HFF-Myc (cell line): ENCODE results near the gene CSMD2.
"Not testable (repeated sequence)": the region's sequence is repeated elsewhere in the genome, so short reads cannot be mapped to it uniquely, and the experiment has no call there.

ENCODE experiments used
- DNase-seq: peaks from one replicate; pipeline ENCODE4 v3.0.0-alpha.2; 2011; ENCODE audit warnings: low read depth; ENCODE audit errors: extremely low read depth
- H3K4me3 ChIP-seq: replicated peaks from 2 replicates; pipeline ENCODE4 v1.5.1; 2011; ENCODE audit warnings: low read depth, mild to moderate bottlenecking, control low read depth, low read length
- TF ChIP-seq, protein P1 (sequence below): IDR thresholded peaks from 2 replicates; pipeline ENCODE4 v1.5.1; 2012; ENCODE audit warnings: mild to moderate bottlenecking, low read depth, low read length, control low read depth; ENCODE audit errors: missing control alignments

CSMD2 gene

DNA sequence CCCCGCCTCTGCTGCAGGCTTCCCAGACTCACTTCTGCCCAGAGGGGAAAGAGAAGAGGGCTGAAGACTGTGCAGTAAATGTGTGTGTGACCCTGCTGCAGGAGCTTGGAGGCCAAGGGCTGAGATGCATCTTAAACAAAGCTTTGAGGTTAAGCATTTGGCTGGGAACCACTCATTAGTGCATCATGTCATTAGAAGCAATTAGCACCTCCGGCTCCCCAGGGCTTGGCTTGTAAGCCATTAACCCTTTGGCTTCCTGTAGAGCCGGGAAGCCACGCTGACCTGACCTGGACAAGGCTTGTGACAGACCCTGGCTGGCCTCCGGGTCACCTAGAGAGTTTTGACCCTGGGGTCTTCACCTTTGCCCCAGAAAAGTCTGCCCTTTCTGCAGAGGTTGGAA, 77.0 kb downstream of the CSMD2 start:
- H3K4me3 ChIP-seq, result no peak overlapping the region
- TF ChIP-seq, protein P1, sequence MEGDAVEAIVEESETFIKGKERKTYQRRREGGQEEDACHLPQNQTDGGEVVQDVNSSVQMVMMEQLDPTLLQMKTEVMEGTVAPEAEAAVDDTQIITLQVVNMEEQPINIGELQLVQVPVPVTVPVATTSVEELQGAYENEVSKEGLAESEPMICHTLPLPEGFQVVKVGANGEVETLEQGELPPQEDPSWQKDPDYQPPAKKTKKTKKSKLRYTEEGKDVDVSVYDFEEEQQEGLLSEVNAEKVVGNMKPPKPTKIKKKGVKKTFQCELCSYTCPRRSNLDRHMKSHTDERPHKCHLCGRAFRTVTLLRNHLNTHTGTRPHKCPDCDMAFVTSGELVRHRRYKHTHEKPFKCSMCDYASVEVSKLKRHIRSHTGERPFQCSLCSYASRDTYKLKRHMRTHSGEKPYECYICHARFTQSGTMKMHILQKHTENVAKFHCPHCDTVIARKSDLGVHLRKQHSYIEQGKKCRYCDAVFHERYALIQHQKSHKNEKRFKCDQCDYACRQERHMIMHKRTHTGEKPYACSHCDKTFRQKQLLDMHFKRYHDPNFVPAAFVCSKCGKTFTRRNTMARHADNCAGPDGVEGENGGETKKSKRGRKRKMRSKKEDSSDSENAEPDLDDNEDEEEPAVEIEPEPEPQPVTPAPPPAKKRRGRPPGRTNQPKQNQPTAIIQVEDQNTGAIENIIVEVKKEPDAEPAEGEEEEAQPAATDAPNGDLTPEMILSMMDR, result no peak
- no peak for DNase-seq

DNA sequence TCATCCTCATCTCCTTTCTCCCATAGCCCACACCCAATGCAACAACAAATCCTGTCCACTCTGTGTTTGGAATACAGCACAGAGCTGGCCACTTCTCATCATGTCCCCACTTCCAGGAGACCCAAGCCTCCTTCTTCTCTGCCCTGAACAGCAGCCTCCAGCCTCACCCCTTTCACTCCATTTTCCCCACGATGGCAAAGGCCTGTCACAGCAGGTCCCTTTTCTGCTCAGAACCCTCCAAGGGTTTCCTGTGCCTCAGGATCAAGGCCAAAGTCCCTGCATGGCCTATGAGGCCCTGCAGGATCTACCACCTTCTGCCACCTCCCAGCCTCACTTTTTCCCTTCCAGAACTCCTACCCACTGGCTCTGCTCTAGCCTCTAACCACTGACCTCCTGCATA, 78.5 kb downstream of the CSMD2 start:
- DNase-seq, result no peak
- no peak overlapping the region for H3K4me3 ChIP-seq
- TF ChIP-seq, protein P1, result no peak

DNA sequence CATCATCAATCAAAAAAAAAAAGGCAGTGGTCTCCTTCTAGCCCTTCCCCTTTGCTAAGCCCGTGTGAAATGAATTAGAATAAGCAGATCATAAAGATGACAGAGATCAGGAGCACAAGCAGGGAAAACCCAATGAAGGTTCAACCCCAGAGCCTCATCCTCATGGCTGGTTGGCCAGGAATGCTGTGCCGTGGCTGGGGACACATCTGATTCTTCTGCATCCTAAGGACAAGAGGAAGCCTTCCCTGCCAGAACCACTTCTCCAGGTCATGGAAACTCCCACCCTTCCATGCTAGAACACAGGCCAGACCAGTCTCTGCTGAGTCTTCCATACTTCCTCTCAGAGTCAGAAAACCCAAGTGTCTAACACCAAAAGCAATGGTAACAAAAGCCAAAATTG, 81.1 kb downstream of the CSMD2 start:
- TF ChIP-seq, protein P1, result no peak
- DNase-seq, result no peak
- no peak overlapping the region for H3K4me3 ChIP-seq

DNA sequence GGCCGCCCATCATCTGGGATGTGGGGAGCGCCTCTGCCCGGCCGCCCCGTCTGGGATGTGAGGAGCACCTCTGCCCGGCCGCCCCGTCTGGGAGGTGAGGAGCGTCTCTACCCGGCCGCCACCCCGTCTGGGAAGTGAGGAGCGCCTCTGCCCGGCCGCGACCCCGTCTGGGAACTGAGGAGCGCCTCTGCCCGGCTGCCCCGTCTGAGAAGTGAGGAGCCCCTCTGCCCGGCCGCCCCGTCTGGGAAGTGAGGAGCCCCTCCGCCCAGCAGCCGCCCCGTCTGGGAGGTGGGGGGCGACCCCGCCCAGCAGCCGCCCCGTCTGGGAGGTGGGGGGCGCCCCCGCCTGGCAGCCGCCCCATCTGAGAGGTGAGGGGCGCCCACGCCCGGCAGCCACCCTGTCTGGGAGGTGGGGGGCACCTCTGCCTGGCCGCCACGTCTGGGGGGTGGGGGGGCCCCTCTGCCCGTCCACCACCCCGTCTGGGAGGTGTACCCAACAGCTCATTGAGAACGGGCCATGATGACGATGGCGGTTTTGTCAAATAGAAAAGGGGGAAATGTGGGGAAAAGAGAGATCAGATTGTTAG, 82.9 kb downstream of the CSMD2 start:
- DNase-seq, H3K4me3 ChIP-seq: not testable (repeated sequence)

DNA sequence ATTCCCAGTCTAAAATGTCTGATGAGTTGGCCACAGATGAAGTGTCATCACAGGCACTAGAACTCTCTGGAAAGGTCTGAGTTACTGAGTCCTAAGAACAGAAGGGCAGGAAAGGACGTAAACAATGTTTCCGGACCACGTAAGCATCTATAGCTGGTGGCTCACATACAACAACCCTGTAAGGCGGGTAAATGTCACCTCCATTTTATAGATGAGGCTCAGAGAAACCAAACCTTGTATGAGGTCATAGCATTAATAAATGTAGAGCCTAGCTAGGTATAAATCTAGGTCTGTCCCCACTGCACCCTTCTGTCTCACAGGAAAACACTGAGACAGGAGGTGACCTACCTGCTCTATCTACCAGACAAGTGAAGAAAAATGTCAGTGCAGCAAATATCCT, 86.6 kb downstream of the CSMD2 start:
- TF ChIP-seq, protein P1, result no peak
- DNase-seq, result no peak

DNA sequence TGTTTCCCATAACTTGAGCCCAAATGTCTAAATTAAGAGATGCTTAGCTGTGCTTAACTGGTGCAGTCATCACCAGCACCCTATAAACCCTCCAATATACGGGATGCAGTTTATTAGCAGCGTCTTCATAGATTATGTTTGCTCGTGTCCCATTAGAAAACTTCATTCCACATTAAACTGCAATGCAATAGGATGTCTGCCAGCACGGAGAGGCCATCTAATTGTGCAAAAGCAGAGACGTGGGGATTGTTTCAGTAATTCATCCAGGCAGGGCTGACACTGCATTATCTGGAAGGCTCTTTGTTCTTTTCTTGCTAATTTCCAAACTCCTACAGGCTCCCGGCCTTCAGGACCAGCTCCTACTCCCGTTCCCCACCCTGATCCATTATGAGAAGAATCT, 89.5 kb downstream of the CSMD2 start:
- TF ChIP-seq, protein P1, result no peak
- no peak for DNase-seq
- no peak overlapping the region for H3K4me3 ChIP-seq

More for the DNA sequence above, 86.6 kb downstream of the CSMD2 start:
- no peak overlapping the region for H3K4me3 ChIP-seq

DNA sequence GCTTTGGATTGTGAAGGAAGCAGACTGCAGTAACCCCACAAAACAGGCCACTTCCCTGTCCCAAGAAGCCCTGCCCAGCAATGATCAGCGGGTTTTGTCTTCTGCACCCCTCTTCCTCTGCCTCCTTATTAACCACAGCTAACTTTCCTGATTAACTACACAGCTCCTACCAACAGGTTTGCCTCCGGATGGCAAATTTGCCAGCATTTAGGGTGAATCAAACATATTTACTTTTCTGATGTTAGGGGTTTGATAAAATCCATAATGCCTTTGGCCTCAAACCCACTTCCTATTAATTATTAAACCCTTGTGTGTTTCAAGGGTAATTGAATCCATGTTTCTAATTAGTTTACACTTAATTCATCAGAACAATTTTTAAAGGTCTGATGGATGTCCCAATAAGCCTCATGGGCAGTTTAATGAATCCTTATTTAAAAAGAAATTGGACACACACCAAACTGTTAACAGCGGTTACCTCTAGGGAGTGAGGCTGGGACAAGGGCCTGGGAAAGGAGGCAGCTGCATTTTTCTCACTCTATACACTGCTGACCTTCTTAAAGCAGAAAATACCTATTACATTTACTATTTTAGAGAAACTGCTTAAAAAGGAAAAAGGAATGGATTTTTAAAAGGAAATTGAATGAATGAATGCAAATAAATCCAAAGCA, 91.9 kb downstream of the CSMD2 start:
- H3K4me3 ChIP-seq, result no peak overlapping the region
- TF ChIP-seq, protein P1, result no peak
- DNase-seq, result no peak
